ENCODE measurements around the gene TNS3.

The TNS3 gene

DNA sequence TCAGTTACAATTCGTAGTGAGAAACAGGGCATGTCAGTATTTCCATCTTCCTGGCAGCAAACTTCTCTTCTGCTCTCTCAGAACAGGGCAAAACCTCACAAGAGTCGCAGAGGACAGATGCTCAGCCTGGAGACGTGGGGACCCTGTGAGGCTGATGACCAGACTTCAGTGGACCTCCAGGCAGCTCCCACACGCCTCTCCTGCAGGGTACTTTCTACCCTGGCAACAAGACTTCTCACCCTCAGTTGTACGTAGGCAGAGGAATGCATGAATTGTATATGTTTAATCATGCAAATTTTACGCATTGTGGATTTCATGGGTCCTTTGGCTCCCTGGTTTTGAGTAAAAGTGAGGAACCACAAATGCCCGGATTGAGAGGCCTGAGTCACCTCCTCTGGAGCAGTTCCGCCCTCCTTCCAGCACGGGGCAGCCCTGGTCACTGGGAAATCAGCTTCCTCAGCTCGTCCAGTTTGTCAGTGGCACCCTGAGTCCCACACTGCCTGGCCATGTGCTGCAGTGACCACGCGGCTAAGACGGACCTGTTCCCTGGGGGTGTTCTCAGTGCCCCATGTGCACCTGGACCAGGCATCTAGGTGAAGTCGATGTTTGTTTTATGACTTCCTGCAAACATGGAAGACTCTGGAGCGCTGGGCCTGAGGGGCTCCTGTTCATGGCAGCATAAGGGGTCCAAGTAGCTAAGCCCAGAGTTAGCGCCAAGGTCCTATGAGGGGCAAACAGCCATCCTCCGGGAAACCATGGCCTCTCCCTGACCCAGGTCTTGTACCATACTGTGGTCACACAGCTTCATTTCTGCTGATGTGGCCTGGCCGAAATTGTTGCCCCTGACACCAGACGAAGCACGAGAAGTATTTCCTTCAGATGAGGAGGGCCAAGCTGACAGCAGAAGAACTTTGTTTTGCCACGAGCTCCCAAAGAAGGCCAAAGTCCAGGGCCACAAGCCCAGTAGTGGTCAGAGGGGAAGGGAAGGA is 165.1 kb downstream of the TNS3 start:
- TF ChIP-seq, protein P1, sequence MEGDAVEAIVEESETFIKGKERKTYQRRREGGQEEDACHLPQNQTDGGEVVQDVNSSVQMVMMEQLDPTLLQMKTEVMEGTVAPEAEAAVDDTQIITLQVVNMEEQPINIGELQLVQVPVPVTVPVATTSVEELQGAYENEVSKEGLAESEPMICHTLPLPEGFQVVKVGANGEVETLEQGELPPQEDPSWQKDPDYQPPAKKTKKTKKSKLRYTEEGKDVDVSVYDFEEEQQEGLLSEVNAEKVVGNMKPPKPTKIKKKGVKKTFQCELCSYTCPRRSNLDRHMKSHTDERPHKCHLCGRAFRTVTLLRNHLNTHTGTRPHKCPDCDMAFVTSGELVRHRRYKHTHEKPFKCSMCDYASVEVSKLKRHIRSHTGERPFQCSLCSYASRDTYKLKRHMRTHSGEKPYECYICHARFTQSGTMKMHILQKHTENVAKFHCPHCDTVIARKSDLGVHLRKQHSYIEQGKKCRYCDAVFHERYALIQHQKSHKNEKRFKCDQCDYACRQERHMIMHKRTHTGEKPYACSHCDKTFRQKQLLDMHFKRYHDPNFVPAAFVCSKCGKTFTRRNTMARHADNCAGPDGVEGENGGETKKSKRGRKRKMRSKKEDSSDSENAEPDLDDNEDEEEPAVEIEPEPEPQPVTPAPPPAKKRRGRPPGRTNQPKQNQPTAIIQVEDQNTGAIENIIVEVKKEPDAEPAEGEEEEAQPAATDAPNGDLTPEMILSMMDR (IDR thresholded peaks at IDR 0.05; ENCODE audit: borderline replicate concordance, insufficient read depth, low read depth, low read length): no peak
- no peak overlapping the region for H3K4me3 ChIP-seq (ENCODE audit: low read depth, low read length)

- TF ChIP-seq, protein P1 (IDR thresholded peaks at IDR 0.05; ENCODE audit: borderline replicate concordance, insufficient read depth, low read depth, low read length): no peak
Observed at GRCh38 chr7:47415318-47416212, 166.3 kb downstream of the TNS3 start.

GRCh38 chr7:47414342-47415317 is 167.3 kb downstream of the TNS3 start:
- TF ChIP-seq, protein P1 (IDR thresholded peaks at IDR 0.05; ENCODE audit: borderline replicate concordance, insufficient read depth, low read depth, low read length): no peak
- H3K4me3 ChIP-seq (ENCODE audit: low read depth, low read length): no peak overlapping the region

More at GRCh38 chr7:47415318-47416212, 166.3 kb downstream of the TNS3 start:
- H3K4me3 ChIP-seq (ENCODE audit: low read depth, low read length): no peak overlapping the region

GRCh38 chr7:47413526-47414341 is 168.2 kb downstream of the TNS3 start:
- H3K4me3 ChIP-seq (ENCODE audit: low read depth, low read length): no peak overlapping the region
- TF ChIP-seq, protein P1 (IDR thresholded peaks at IDR 0.05; ENCODE audit: borderline replicate concordance, insufficient read depth, low read depth, low read length): no peak

- no peak overlapping the region for H3K4me3 ChIP-seq (ENCODE audit: low read depth, low read length)
- TF ChIP-seq, protein P1 (IDR thresholded peaks at IDR 0.05; ENCODE audit: borderline replicate concordance, insufficient read depth, low read depth, low read length): no peak
Observed at GRCh38 chr7:47411901-47412300, 170.0 kb downstream of the TNS3 start.

All from GM12875 (cell line).